HEK293 (cell line): ENCODE measurements around the gene P2RY11.

Experiments
- CTCF ChIP-seq: fragments of 450-650 bp; formaldehyde crosslinking; IDR thresholded peaks from 2 replicates; pipeline ENCODE4 v1.5.1; 2016; ENCODE audit warnings: missing biosample characterization, missing genetic modification characterization
- GLIS1 ChIP-seq: fragments of 450-650 bp; formaldehyde crosslinking; IDR thresholded peaks from 2 replicates; pipeline ENCODE4 v1.5.1; 2016; ENCODE audit warnings: missing biosample characterization, missing genetic modification characterization
- IKZF3 ChIP-seq: fragments of 450-650 bp; IDR thresholded peaks from 2 replicates; pipeline ENCODE4 v1.5.0; 2018; ENCODE audit warnings: missing biosample characterization, mild to moderate bottlenecking, missing genetic modification characterization, moderate library complexity
- KLF16 ChIP-seq: fragments of 450-650 bp; formaldehyde crosslinking; IDR thresholded peaks from 2 replicates; pipeline ENCODE4 v1.5.1; 2017; ENCODE audit warnings: missing biosample characterization, missing genetic modification characterization
- KLF17 ChIP-seq: fragments of 450-650 bp; formaldehyde crosslinking; IDR thresholded peaks from 2 replicates; pipeline ENCODE4 v1.5.1; 2016; ENCODE audit warnings: missing biosample characterization, missing genetic modification characterization
- KLF9 ChIP-seq: fragments of 450-650 bp; formaldehyde crosslinking; IDR thresholded peaks from 2 replicates; pipeline ENCODE4 v1.5.1; 2016; ENCODE audit warnings: missing biosample characterization, missing genetic modification characterization, low read depth
- PRDM4 ChIP-seq: fragments of 450-650 bp; formaldehyde crosslinking; IDR thresholded peaks from 2 replicates; pipeline ENCODE4 v1.5.1; 2017; ENCODE audit warnings: missing biosample characterization, missing genetic modification characterization
- SETDB1 ChIP-seq: IDR thresholded peaks from one replicate; pipeline ENCODE4 v1.6.1; 2017; ENCODE audit warnings: mild to moderate bottlenecking, low read length, moderate library complexity, mixed read lengths; ENCODE audit not compliant: insufficient read length
- TCF7L2 ChIP-seq: IDR thresholded peaks from 2 replicates; pipeline ENCODE4 v1.6.1; 2011; ENCODE audit warnings: low read depth, mild to moderate bottlenecking, inconsistent platforms, low read length, moderate library complexity, borderline replicate concordance
- ZBTB21 ChIP-seq: fragments of 450-650 bp; formaldehyde crosslinking; IDR thresholded peaks from 2 replicates; pipeline ENCODE4 v1.5.1; 2017; ENCODE audit warnings: missing biosample characterization, missing genetic modification characterization
- ZNF10 ChIP-seq: fragments of 450-650 bp; formaldehyde crosslinking; IDR thresholded peaks from 2 replicates; pipeline ENCODE4 v1.5.1; 2017; ENCODE audit warnings: missing biosample characterization, missing genetic modification characterization
- ZNF133 ChIP-seq: fragments of 450-650 bp; formaldehyde crosslinking; IDR thresholded peaks from 2 replicates; pipeline ENCODE4 v1.5.1; 2016; ENCODE audit warnings: missing biosample characterization, missing genetic modification characterization
- ZNF155 ChIP-seq: fragments of 450-650 bp; formaldehyde crosslinking; IDR thresholded peaks from 2 replicates; pipeline ENCODE4 v1.5.1; 2016; ENCODE audit warnings: missing biosample characterization, missing genetic modification characterization
- ZNF16 ChIP-seq: fragments of 450-650 bp; formaldehyde crosslinking; IDR thresholded peaks from 2 replicates; pipeline ENCODE4 v1.5.1; 2016; ENCODE audit warnings: low read depth, missing biosample characterization, missing genetic modification characterization
- ZNF169 ChIP-seq: fragments of 450-650 bp; formaldehyde crosslinking; IDR thresholded peaks from 2 replicates; pipeline ENCODE4 v1.5.1; 2016; ENCODE audit warnings: missing biosample characterization, missing genetic modification characterization
- ZNF202 ChIP-seq: fragments of 450-650 bp; formaldehyde crosslinking; IDR thresholded peaks from 2 replicates; pipeline ENCODE4 v1.5.1; 2016; ENCODE audit warnings: missing biosample characterization, missing genetic modification characterization, borderline replicate concordance
- ZNF211 ChIP-seq: fragments of 450-650 bp; formaldehyde crosslinking; IDR thresholded peaks from 2 replicates; pipeline ENCODE4 v1.5.1; 2016; ENCODE audit warnings: low read depth, missing biosample characterization, missing genetic modification characterization
- ZNF223 ChIP-seq: fragments of 450-650 bp; formaldehyde crosslinking; IDR thresholded peaks from 2 replicates; pipeline ENCODE4 v1.5.1; 2016; ENCODE audit warnings: missing biosample characterization, missing genetic modification characterization
- ZNF26 ChIP-seq: fragments of 450-650 bp; formaldehyde crosslinking; IDR thresholded peaks from 2 replicates; pipeline ENCODE4 v1.5.1; 2016; ENCODE audit warnings: missing biosample characterization, missing genetic modification characterization
- ZNF398 ChIP-seq: fragments of 450-650 bp; formaldehyde crosslinking; IDR thresholded peaks from 2 replicates; pipeline ENCODE4 v1.5.1; 2017; ENCODE audit warnings: missing biosample characterization, missing genetic modification characterization
- ZNF416 ChIP-seq: fragments of 450-650 bp; formaldehyde crosslinking; IDR thresholded peaks from 2 replicates; pipeline ENCODE4 v1.5.1; 2016; ENCODE audit warnings: missing biosample characterization, missing genetic modification characterization
- ZNF433 ChIP-seq: fragments of 450-650 bp; formaldehyde crosslinking; IDR thresholded peaks from 2 replicates; pipeline ENCODE4 v1.5.1; 2016; ENCODE audit warnings: missing biosample characterization, missing genetic modification characterization, low read depth
- ZNF473 ChIP-seq: fragments of 450-650 bp; formaldehyde crosslinking; IDR thresholded peaks from 2 replicates; pipeline ENCODE4 v1.5.1; 2017; ENCODE audit warnings: missing biosample characterization, missing genetic modification characterization
- ZNF488 ChIP-seq: fragments of 450-650 bp; formaldehyde crosslinking; IDR thresholded peaks from 2 replicates; pipeline ENCODE4 v1.5.1; 2016; ENCODE audit warnings: missing biosample characterization, missing genetic modification characterization
- ZNF514 ChIP-seq: fragments of 450-650 bp; formaldehyde crosslinking; IDR thresholded peaks from 2 replicates; pipeline ENCODE4 v1.5.1; 2016; ENCODE audit warnings: missing biosample characterization, missing genetic modification characterization
- ZNF544 ChIP-seq: fragments of 450-650 bp; formaldehyde crosslinking; IDR thresholded peaks from 2 replicates; pipeline ENCODE4 v1.5.0; 2017; ENCODE audit warnings: missing biosample characterization, missing genetic modification characterization
- ZNF558 ChIP-seq: fragments of 450-650 bp; formaldehyde crosslinking; IDR thresholded peaks from 2 replicates; pipeline ENCODE4 v1.5.1; 2016; ENCODE audit warnings: missing biosample characterization, missing genetic modification characterization
- ZNF580 ChIP-seq: fragments of 450-650 bp; formaldehyde crosslinking; IDR thresholded peaks from 2 replicates; pipeline ENCODE4 v1.5.1; 2016; ENCODE audit warnings: missing biosample characterization, missing genetic modification characterization
- ZNF623 ChIP-seq: fragments of 450-650 bp; formaldehyde crosslinking; IDR thresholded peaks from 2 replicates; pipeline ENCODE4 v1.5.1; 2016; ENCODE audit warnings: missing biosample characterization, missing genetic modification characterization
- ZNF624 ChIP-seq: fragments of 450-650 bp; formaldehyde crosslinking; IDR thresholded peaks from 2 replicates; pipeline ENCODE4 v1.5.1; 2017; ENCODE audit warnings: missing biosample characterization, missing genetic modification characterization
- ZNF660 ChIP-seq: fragments of 450-650 bp; IDR thresholded peaks from 2 replicates; pipeline ENCODE4 v1.5.1; 2018; ENCODE audit warnings: missing biosample characterization, mild to moderate bottlenecking, missing genetic modification characterization
- ZSCAN30 ChIP-seq: fragments of 450-650 bp; IDR thresholded peaks from 2 replicates; pipeline ENCODE4 v1.5.1; 2018; ENCODE audit warnings: missing biosample characterization, mild to moderate bottlenecking, missing genetic modification characterization, moderate library complexity

P2RY11 gene

GRCh38 chr19:10095948-10096614, 15.4 kb upstream of the P2RY11 start (continued):
- TF ChIP-seq ZSCAN30 (tag by site-specific recombination) (0 out of 2 replicates have a peak, but pooled peaks have one; percentile 67), ZNF660 (tag by site-specific recombination) (0 out of 2 replicates have a peak, but pooled peaks have one; percentile 34), TCF7L2 (no peak), ZNF10 (tag by site-specific recombination) (no peak), IKZF3 (no peak), ZNF133 (tag by site-specific recombination) (no peak), ZNF558 (tag by site-specific recombination) (no peak), KLF9 (tag by site-specific recombination) (no peak), ZNF580 (tag by site-specific recombination) (no peak), ZNF211 (tag by site-specific recombination) (no peak), ZNF623 (tag by site-specific recombination) (no peak), ZNF16 (tag by site-specific recombination) (no peak), ZNF416 (tag by site-specific recombination) (no peak), SETDB1 (peak; percentile 42), ZNF473 (tag by site-specific recombination) (no peak), ZBTB21 (tag by site-specific recombination) (no peak), ZNF398 (tag by site-specific recombination) (no peak), CTCF (tag by site-specific recombination) (0 out of 2 replicates have a peak, but pooled peaks have one; percentile 16), ZNF202 (tag by site-specific recombination) (no peak), ZNF155 (tag by site-specific recombination) (no peak), ZNF223 (tag by site-specific recombination) (no peak), ZNF26 (tag by site-specific recombination) (no peak), ZNF488 (no peak), ZNF433 (tag by site-specific recombination) (no peak), PRDM4 (tag by site-specific recombination) (no peak), KLF17 (tag by site-specific recombination) (no peak), GLIS1 (peak; percentile 64), ZNF544 (no peak), KLF16 (tag by site-specific recombination) (no peak), ZNF624 (no peak), ZNF514 (tag by site-specific recombination) (no peak), ZNF169 (no peak)
